KBM-7 (cell line): Measurements from ENCODE around the gene PTGER2.

Experiments
- DNase-seq: peaks from one replicate; pipeline ENCODE4 v3.0.0-alpha.2; 2015
- in situ Hi-C: fragments of 300-500 bp; cut with MboI; formaldehyde crosslinking; loops from 2 replicates; pipeline ENCODE4 v1.14.3; 2020; ENCODE audit warnings: low sequenced_read_pairs, low pct_unique_long_range_greater_than_20kb, mixed read lengths

PTGER2 gene

GRCh38 chr14:52333108-52333507 is 19.0 kb downstream of the PTGER2 start:
- no peak for DNase-seq
- in situ Hi-C loops = no loop called here

- in situ Hi-C loops = no loop called here
- no peak for DNase-seq
Observed at GRCh38 chr14:52333823-52334657, 19.9 kb downstream of the PTGER2 start.

- in situ Hi-C loops = no loop called here
- DNase-seq = no peak
Observed at GRCh38 chr14:52336241-52336640, 22.1 kb downstream of the PTGER2 start.

GRCh38 chr14:52338051-52338681 is 24.1 kb downstream of the PTGER2 start:
- in situ Hi-C loops = no loop called here
- DNase-seq = no peak

GRCh38 chr14:52339262-52339661 is 25.1 kb downstream of the PTGER2 start:
- in situ Hi-C loops = no loop called here
- no peak for DNase-seq

GRCh38 chr14:52342849-52343596 is 28.9 kb downstream of the PTGER2 start:
- no peak for DNase-seq
- in situ Hi-C loops = no loop called here

GRCh38 chr14:52346778-52347177 is 32.7 kb downstream of the PTGER2 start:
- DNase-seq = no peak
- in situ Hi-C loops = no loop called here

- no peak for DNase-seq
- in situ Hi-C loops = no loop called here
Observed at GRCh38 chr14:52348279-52348678, 34.2 kb downstream of the PTGER2 start.

- DNase-seq = no peak
- in situ Hi-C loops = no loop called here
Observed at GRCh38 chr14:52348776-52349175, 34.7 kb downstream of the PTGER2 start.

GRCh38 chr14:52349731-52350130 is 35.6 kb downstream of the PTGER2 start:
- DNase-seq = no peak
- in situ Hi-C loops = no loop called here

GRCh38 chr14:52350445-52350844 is 36.3 kb downstream of the PTGER2 start:
- in situ Hi-C loops = no loop called here
- DNase-seq = no peak

GRCh38 chr14:52351233-52352060 is 37.3 kb downstream of the PTGER2 start:
- in situ Hi-C loops = no loop called here
- DNase-seq = no peak

GRCh38 chr14:52352061-52352491 is 38.0 kb downstream of the PTGER2 start:
- DNase-seq = peak; percentile 28
- in situ Hi-C loops = no loop called here

GRCh38 chr14:52352569-52352968 is 38.5 kb downstream of the PTGER2 start:
- DNase-seq = no peak
- in situ Hi-C loops = no loop called here

- no peak for DNase-seq
- in situ Hi-C loops = no loop called here
Observed at GRCh38 chr14:52354242-52354641, 40.1 kb downstream of the PTGER2 start.

GRCh38 chr14:52355016-52355431 is 40.9 kb downstream of the PTGER2 start:
- in situ Hi-C loops = no loop called here
- DNase-seq = peak; percentile 34

GRCh38 chr14:52355526-52355925 is 41.4 kb downstream of the PTGER2 start:
- in situ Hi-C loops = no loop called here
- no peak for DNase-seq

GRCh38 chr14:52356025-52356424 is 41.9 kb downstream of the PTGER2 start:
- DNase-seq = no peak
- in situ Hi-C loops = no loop called here

GRCh38 chr14:52360831-52361230 is 46.7 kb downstream of the PTGER2 start:
- DNase-seq = no peak
- in situ Hi-C loops = no loop called here
